HT1080 (cell line): ENCODE results near the gene CLEC18A. TPM values are rescaled to one million over a fixed set of nuclear protein-coding genes. Genes with fewer than 3 reads are reported as not detected.
"Not testable (repeated sequence)": the region's sequence is repeated elsewhere in the genome, so short reads cannot be mapped to it uniquely, and the experiment has no call there.

ENCODE experiments used
- DNase-seq: peaks from one replicate; pipeline ENCODE4 v3.0.0-alpha.2; 2015; ENCODE audit warnings: low read depth
- polyA plus RNA-seq, 2 experiments: library from polyadenylated mRNA; depleted of rRNA; stranded (reverse); fragments of >200 nt; gene quantifications; 2 replicates each; pipeline ENCODE4 v1.2.3, GENCODE V29; 2015
- total RNA-seq: library from RNA; depleted of rRNA; stranded (reverse); fragments of >200 nt; shearing (Covaris generic); gene quantifications from 2 replicates; pipeline ENCODE4 v1.2.3, GENCODE V29; 2014; rRNA removed

The CLEC18A gene
- total RNA-seq, result 0.10 and 0.17 TPM in 2 replicates
- polyA plus RNA-seq (2015; cell fraction: cytosol; rRNA removed), result not detected in 2 replicates
- 0.27 and 0.95 TPM in 2 replicates for polyA plus RNA-seq (2015; cell fraction: nucleus; rRNA removed)

DNA sequence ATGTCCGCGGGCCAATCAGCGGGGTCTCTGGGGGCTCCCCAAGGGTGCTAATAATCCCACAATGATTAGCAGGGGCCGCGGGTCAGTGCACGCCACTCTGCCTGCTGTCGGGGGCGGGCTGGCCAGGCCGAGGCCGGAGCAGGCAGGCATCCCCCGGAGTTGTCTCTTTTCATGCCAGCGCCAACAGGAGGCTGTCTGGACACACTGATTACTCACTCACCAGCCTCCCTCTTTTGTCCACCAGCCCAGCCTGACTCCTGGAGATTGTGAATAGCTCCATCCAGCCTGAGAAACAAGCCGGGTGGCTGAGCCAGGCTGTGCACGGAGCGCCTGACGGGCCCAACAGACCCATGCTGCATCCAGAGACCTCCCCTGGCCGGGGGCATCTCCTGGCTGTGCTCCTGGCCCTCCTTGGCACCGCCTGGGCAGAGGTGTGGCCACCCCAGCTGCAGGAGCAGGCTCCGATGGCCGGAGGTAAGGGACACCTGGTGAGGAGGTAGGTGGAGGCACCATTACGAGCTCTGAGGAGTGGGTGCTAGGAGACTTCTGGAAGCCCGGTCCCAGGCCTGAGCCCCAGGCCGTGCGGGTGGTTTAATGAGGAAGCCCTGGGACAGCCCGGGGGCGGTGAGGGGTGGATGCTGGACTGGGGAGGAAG is at the start of gene CLEC18A:
Gene CLEC18A (plus strand): TSS at position 318 of the 655 bp plus-strand sequence. CDS start 33 bp downstream, at position 351.
- not testable (repeated sequence) for DNase-seq

DNA sequence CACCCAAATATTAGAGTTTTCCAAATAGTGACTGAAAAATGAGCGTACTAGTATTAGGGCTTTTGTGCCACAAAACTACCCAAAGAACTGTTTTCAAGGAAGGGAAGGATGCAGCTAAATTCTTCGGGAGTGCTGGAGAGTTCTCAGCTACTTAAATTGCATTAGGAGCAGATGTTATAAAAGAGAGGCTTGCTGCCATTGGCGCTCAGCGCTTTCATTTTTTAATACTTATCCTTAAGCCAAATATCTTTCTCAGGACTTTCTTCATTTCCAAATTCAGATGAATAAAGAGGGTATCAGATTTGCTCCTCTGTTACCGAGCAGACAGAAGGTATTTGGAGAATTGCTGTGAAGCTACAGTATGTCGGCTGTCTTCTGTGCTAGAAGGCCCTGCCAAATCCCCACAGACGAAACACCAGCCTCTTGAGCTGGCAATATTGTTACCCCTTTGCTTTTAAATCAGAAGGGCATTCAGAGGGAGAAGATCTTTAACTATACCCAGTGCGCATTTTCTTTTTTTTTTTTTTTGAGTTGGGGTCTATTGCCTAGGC is 47.2 kb upstream of the CLEC18A start:
- DNase-seq, result no peak

DNA sequence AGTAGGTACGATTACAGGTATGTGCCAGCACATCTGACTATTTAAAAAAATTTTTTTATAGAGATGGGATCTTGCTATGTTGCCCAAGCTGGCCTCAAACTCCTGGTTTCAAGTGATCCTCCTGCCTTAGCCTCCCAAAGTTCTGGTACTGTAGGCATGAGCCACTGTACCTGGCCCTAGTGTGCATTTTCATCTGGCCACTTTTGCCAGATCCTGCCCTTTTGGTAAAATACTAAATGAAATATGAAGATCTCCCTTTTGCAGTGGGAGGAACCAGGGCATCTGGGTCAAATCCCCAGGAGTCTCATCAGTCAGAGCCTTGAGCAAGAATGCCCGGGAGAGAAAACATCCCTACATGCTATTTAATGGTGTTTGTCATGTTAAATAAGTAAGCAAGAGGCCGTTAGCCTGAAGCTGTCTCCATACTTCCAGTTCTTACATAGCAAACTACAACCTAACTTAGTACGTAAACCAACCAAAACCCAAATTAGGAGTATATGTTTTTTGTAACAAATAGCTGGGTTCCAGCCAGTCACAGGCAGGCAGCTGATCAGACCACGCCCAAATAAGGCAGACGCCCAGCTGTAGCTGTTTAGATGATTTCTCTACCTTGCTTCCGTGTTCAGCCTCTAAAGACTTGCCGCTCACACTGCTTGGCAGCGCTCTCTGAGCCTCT is 46.5 kb upstream of the CLEC18A start:
- DNase-seq, result no peak

DNA sequence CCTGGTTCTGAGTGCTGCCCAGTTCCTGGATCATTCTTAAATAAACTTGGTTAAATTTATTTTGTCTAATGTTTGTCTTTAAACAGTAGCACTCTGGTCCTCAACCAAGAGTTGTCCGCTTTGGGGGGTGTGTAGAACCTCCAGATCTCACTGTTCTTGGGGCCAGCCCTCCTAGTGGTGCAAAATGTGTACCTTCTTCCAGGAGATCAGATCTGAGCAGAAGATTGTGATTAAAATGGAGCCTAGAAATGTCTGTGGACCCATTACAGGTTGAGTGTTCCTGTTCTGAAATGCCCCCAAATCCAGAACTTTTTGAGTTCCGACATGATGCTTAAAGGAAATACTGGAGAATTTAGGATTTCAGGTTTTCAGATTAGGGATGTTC is 46.0 kb upstream of the CLEC18A start:
- no peak for DNase-seq

DNA sequence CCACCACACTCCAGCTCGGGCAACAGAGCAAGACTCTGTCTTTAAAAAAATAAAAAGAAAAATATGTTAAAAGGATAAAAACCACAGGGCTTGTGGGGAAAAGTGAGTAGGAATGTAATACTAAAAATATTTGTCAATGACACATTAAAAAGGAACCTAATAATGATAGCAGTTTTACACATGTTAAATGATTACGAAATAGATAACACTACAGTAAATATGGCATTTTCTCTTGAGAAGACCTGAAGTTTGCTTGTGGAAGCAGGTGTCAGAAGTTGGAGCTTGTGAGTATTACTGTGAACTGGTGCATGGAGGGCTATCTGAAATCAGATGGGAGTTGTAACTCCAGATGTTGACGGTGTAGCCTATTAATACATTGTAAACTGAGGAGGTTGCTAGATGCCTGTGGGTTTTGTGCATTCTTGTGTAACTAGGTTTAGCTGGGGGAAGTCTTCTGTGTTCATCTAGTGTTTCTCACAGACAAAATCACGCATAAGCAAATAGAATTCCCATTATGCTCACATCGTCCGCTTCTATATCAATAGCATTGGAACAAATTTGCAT is 44.2 kb upstream of the CLEC18A start:
- no peak for DNase-seq

DNA sequence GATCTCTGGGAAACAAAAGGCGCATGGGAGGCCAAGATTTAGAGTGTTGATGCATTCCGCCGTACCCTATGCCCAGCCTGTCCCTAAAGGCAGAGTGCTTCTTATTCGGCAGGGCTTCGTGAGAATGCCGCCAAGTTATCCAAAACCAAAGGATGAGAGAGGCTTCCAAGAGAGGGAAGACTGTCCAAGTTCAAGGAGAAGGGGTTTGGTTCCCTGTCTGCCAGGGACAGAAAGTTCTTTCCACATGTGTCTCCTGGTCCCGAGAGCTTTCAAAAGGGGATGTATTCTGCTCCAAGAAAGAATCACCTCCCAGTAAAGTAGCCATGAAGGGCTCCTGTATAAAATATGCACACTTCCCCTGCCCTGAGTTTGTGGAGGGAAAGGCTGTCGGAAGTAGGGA is 42.1 kb upstream of the CLEC18A start:
- DNase-seq, result no peak

DNA sequence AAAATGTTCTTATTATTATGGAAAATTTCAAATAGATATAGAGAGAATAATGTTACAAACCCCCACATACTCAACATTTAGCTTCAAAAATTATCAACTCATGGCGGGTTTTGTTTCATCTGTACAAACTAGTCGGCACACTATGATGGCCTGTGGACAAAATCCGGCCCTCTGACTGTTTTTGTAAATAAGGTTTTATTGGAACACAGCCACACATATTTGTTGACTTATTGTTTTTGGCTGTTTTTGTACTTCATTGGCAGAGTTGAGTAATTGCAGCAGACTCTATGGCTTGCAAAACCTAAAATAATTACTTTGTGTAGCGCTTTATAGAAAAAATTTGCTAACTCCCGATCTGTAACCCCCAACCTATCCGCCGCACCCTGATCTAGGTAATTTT is 41.4 kb upstream of the CLEC18A start:
- no peak for DNase-seq

DNA sequence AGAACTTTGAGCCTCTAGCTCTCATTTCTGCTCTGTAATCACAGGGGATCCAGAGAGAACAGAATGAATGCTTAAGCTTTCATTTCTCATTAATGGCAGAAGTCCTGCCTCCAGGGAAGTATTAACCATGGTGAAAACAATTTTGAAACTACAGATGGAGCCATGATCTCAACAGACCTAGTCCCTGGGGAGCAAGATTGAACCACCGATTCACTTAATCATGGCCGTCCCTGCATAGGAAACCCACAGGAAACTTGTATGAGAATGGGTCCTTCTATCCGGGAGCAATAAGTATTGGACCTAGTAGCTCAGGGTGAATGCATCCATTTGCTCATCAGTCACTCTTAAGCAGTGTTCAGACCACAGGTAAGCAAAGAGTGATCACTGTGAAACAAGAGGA is 40.2 kb upstream of the CLEC18A start:
- DNase-seq, result no peak

DNA sequence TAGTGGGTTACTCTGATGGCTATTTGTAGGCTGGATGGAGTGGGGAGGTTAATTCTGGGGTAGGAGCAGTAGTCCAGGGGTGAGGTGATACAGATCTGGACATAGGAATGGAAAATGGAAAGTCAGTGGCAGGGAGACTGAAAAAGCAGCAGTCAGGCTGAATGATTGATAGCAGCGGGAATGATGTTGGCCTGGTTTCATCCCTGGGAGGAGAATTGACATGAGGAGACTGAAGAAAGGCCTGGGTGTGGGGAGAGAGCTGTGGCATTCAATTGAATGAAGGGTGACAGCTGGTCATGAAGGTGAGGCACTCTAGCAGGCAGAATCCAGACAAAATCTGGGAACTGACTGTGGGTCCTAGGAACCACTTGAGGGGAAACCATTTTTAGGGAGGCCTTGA is 34.7 kb upstream of the CLEC18A start:
- DNase-seq, result no peak

DNA sequence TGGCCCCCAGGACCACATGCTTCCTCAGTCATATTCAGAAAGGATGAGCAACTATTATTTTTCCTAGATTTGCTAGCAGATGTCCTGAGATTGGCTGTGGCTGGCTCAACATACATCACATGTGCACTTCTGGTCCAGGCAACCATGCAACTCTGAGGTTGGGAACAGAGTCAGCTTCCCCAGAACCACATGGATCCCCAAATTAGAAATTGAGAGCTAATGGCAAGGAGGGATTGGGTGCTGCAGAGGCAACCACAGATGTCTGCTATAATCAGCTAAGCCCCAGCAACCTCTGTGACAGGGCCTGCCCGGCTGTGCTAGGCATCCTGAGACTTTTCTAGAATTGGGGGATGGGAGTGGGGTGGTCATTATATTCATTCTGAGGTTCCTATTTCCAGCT is 33.8 kb upstream of the CLEC18A start:
- DNase-seq, result no peak

DNA sequence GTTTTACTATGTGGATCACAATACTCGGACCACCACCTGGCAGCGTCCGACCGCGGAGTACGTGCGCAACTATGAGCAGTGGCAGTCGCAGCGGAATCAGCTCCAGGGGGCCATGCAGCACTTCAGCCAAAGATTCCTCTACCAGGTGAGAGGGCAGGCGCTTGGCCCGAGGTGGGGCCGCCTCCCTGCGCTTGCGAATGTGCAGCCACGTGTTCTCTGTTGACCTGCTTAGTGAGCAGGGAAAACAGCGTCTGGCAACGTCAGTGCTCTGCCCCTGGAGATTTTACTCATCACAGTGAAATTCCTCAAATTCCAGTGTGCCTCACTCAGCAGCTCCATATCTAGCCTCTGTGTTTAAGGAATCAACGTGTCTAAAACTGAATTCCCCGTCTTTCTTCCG is 33.4 kb upstream of the CLEC18A start:
- peak; percentile 93 for DNase-seq

DNA sequence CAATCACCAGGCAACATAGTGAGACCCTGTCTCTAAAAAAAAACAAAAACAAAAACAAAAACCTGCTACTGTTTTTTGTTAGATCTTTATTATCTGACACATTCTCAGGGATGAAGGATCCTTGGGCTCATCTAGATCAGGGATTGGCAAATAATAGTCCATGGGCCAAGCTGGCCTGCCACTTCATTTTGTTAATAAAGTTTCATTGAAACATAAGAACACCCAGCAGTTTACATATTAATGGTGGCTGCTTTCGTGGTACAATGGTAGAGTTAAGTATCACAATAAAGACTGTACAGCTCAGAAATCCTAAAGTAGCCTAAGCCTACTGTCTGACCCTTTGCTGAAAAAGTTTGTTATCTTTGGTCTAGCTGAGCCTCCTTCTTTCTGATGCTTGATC is 32.9 kb upstream of the CLEC18A start:
- peak; percentile 7 for DNase-seq

DNA sequence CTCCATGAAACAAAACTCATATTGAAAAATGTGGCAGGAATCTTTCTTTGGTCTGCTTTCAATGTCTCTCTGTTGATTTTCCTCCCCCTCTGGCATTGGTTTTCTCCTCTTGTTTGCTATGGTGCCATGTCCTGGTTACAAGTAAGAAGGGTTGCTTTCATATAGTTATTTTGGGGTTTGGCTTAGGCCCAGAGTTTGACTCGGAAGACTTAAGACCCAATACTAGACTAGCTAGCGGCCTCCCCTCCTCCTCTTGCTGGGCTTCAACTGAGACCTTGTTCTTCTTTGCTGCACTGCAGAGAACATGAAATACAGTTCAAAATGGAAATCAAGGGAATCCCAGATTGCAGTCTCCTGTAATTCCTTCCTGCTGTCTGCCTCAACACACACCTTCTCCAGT is 30.0 kb upstream of the CLEC18A start:
- DNase-seq, result peak; percentile 32

DNA sequence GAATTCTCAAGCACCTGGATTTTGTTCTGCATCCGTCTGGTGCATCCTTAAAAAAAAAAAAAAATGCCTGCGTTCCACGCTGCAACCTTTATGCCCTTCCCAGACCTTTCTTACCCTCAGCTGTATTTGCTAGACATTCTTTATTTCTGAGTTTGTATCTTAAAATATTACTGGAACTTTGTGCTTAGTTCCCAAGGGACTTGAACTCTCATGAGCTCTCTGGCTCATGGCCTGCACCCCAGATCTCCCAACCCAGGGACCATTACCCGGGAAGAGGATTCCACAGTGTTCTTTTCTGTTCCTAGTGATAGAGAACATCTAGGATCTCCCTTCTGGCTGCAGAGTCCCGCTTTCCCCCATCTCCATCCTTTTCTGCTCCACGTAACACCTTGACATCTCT is 28.9 kb upstream of the CLEC18A start:
- no peak for DNase-seq

DNA sequence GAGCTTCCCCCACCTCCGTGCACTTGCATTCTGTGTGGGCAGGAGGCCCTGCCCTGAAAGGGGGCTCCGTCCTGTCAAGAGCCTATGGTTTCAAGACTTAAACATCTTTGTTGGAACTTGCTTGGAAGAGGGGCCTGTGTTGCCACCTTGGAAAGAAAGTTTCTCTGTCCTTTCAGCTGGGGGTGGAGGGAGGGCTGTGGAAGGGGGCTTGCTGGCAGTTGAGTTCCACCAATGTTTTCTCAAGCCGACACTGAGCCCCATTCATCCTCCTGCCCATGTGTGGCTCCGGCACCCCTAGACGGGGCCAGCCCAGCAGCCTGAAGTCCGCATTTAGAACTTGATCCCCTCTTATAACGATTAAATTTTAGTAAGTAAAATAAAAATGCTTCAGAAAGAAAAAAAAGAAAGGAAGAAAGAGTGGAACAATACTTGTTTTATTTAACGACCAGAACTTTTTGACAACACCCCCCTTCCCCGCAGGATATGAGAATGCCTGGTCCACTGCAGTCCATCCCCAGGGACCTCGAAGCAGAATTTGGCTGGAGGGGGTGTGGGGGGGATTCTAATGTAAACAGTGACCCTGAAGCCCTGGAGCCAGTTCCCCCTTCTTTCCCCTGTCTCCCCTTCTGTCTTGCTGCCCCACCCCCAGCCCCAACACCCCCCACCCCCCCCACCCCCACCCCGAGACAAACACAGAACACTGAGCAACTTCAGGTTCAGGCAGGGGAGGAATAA is 26.9 kb upstream of the CLEC18A start:
- no peak for DNase-seq

DNA sequence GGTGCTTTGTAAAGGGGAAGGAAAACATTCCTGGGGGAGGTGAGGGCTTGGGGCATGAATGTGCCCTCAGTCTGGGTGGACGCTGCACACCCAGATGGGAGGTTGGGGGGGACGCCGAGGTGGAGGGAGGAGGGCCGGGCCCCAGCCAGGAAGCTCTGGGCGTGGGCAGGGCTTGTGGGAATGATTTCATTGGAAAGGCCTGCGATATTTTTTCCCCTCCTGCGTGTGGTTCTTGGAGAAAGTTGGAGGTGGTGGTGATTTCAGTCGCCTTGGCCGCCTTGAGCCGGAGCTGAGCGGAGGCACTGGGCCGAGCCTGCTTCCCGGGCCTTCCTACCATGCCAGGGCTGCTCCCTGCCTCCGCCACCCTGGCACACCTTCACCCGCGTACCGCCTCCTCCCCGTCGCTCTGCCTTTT is 26.4 kb upstream of the CLEC18A start:
- DNase-seq, result peak; percentile 71

DNA sequence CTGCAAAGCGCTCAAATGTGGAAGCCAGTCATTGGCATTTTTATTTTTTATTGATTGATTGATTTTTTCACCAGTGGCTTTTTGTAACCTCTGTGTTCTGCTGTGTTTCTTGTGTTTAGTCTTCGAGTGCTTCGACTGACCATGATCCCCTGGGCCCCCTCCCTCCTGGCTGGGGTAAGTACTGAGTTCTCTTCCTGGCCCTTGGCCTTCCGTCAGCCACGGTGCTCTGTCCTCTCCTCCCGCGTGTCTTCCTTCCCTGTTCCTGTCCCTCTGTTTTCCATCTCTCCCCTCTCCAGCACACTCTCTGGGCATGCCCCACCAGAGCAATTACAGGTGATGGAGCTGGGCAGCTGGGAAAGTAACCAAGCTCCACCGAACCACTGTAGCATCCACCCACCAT is 25.8 kb upstream of the CLEC18A start:
- no peak for DNase-seq

DNA sequence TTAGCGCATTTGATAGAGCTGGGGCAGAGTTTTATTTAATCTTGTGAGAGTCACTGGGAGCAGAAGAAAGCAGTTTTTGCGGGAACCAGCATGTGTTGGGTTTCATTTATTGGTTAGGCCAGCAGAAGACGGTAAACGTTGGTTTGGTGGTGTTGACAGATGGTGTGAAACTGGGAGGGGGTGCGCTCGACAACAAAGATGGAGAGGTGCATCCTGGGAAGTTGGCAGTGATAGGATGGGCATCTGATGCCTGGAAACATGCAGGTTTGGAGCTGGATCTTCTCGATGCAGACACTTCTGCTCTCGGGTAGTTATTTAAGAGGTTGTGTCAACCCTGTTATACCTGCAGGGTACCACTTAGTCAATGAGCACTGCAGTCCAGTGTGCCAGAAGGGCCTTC is 24.9 kb upstream of the CLEC18A start:
- DNase-seq, result no peak

DNA sequence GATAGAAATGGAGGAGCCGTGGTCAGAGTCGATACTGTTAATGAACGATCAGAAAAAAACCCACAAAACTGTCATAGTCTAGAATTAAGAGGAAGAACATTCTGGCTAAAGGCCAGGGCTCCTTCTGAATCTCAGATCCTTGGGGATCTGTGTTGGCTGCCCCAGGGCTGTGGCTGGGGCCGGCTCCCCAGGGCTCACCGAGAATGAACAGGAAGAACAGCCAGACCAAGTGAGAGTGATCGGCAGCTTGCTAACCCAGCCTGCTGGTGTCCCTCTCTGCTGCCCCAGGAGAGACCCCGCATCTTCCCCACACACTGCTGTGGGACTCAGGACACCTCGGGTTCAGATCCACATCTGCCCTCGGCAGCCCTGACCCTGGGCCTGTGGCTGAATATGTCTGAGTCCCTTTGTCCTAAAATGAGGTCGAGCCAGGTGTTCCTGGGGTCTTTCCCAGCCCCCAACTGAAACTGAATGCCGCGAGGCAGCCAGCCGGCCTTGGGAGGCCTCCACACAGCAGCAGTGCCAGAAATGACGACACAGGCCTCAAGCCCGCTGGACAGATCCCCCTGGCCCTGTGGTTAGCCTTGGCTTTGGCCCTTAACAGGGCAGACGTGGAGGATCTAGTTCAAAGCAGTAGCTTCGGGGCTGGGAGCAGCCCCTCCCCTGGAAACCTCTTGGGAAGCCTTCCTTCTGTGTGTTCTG is 23.9 kb upstream of the CLEC18A start:
- DNase-seq, result no peak

DNA sequence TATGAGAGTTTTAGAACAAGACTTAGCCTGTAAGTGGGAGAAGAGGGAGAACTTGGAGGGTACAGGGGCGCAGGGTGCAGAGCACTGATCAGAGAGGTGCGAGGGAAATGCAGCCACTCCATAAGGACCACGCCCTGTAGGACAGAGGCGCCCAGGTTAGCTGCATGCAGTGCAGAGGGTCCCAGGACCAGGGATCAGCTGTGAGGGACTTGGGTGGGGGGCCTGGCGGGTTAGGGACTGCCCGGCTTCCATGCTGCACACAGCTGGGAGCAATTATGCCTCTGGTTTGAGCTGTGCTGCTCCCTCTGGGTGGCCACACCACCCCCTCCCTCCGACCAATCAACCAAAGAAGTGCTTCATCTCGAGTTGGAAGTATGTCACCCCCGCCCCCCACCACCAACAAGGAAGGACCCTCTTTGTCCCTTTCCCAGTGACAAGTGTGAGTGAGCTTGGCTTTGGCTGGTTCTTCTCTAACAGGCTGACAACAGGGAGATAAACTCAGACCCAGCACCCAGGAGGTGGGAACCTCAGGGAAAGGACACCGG is 22.2 kb upstream of the CLEC18A start:
- no peak for DNase-seq

DNA sequence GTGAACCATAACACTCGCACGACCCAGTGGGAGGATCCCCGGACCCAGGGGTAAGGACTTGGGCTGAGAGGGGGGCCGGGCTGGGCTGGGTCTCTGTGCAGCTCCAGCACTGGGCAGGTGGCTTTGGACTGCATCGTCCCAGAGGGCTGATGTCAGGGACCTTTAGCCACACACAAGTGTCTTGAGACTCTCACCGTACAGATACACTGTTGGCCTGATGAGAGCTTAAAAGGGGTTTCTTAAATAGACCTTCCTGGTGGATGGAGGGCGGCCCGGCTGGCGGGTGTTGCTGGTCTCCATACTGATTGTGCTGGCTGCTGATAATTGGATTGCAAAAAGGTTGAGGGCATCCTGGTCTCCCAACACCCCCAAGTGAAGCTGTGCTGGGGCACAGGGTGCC is 21.7 kb upstream of the CLEC18A start:
- DNase-seq, result no peak
